MCF 10A (cell line): ENCODE results near the gene IQSEC1. TPM values are rescaled to one million over a fixed set of nuclear protein-coding genes. Genes with fewer than 3 reads are reported as not detected.

Experiments
- BruUV-seq: library from RNA; stranded (reverse); fragments of 400-500 nt; replicated peaks from 2 replicates; lab custom pipeline; 2021; lab: Mats Ljungman, UMichigan
- CTCF ChIA-PET: fragments of 300-600 bp; sonication (Branson Sonifier 250); formaldehyde crosslinking; extraction: SDS; loops from one replicate; lab custom pipeline; 2021; ENCODE audit warnings: antibody characterized with exemption, inconsistent platforms; lab: Yijun Ruan, JAX
- POLR2A ChIA-PET: fragments of 300-600, 350-650 bp; sonication (Branson Sonifier 250); formaldehyde crosslinking; extraction: SDS; loops from one replicate; lab custom pipeline; 2020; ENCODE audit warnings: antibody characterized with exemption, inconsistent platforms; lab: Yijun Ruan, JAX
- DNase-seq: peaks from one replicate; pipeline ENCODE4 v3.0.0-alpha.2; 2018; ENCODE audit not compliant: unreplicated experiment
- H3K27ac Mint-ChIP-seq: one replicate; pipeline ENCODE4 v1.8.0; 2022; ENCODE audit warnings: mild to moderate bottlenecking, low read depth, mixed read lengths; ENCODE audit not compliant: unreplicated experiment
- H3K27me3 Mint-ChIP-seq: one replicate; pipeline ENCODE4 v1.8.0; 2022; ENCODE audit warnings: mixed read lengths; ENCODE audit not compliant: insufficient read depth, unreplicated experiment
- H3K36me3 Mint-ChIP-seq: one replicate; pipeline ENCODE4 v1.8.0; 2022; ENCODE audit warnings: mild to moderate bottlenecking, moderate library complexity, mixed read lengths; ENCODE audit not compliant: insufficient read depth, unreplicated experiment
- H3K4me1 Mint-ChIP-seq: one replicate; pipeline ENCODE4 v1.8.0; 2022; ENCODE audit warnings: mixed read lengths; ENCODE audit not compliant: insufficient read depth, unreplicated experiment
- H3K4me3 Mint-ChIP-seq: one replicate; pipeline ENCODE4 v1.8.0; 2022; ENCODE audit warnings: mild to moderate bottlenecking, moderate library complexity, mixed read lengths; ENCODE audit not compliant: unreplicated experiment
- H3K9me3 Mint-ChIP-seq: one replicate; pipeline ENCODE4 v1.8.0; 2022; ENCODE audit warnings: mixed read lengths; ENCODE audit not compliant: unreplicated experiment
- intact Hi-C: fragments of 100-400 bp; cut with micrococcal nuclease; formaldehyde crosslinking; loops from 2 replicates; pipeline ENCODE4 v1.14.1; 2022
- total RNA-seq: library from RNA; stranded (reverse); gene quantifications from 2 replicates; pipeline ENCODE4 v1.2.3, GENCODE V29; 2022
- TF ChIP-seq, protein P1 (sequence below): fragments of 200-600 bp; IDR thresholded peaks from one replicate; pipeline ENCODE4 v1.8.0; 2022; ENCODE audit warnings: antibody characterized with exemption, mild to moderate bottlenecking; ENCODE audit not compliant: unreplicated experiment

IQSEC1 gene
- total RNA-seq, 1 experiment from 2014 or later, result 18.7 TPM

DNA sequence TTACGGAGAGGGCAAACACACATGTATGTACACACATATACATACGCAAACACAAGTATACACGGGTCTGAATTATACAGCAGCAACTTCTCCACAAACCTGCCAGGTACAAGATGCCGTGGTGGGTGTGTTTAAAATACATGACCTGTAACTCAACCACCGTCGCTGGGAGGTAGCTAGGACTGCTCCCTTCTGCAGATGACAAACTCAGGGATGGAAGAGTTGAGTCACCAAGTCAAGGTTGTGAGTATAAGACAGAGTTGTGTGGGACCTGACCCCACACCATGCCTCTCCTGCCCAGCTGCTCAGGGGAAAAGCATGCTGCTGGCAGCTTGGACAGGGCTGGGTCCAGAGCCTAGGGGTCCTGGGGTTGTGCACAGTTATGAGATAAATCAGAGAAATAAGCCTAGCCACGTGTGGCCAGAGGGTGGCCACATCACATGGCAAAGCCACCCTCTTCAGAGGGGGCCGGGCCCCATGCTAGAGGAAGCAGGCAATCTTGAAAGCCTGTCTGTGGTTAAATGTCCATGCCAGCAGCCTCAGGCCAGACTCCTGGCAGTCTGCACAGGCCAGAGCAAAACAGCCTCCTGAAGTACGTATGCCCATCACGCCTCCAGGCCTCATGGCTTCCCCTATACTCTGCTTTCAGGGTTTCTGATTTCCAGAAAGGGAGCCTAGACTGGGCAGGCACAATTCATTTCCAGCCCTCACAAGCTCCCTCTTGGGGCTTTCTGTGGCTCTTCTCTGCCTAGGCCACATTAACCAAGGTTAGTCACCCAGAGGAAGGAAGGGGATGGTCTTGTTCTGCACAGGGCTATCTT, 124.1 kb downstream of the IQSEC1 start:
- Mint-ChIP-seq H3K27ac (no peak overlapping the region), H3K9me3 (no peaks in the 10 kb centered on the region), H3K36me3 (peaks cover 9% of the 10 kb centered on the region), H3K27me3 (no peaks in the 10 kb centered on the region), H3K4me1 (peaks cover 15% of the 10 kb centered on the region), H3K4me3 (no peak overlapping the region)
- TF ChIP-seq, protein P1, sequence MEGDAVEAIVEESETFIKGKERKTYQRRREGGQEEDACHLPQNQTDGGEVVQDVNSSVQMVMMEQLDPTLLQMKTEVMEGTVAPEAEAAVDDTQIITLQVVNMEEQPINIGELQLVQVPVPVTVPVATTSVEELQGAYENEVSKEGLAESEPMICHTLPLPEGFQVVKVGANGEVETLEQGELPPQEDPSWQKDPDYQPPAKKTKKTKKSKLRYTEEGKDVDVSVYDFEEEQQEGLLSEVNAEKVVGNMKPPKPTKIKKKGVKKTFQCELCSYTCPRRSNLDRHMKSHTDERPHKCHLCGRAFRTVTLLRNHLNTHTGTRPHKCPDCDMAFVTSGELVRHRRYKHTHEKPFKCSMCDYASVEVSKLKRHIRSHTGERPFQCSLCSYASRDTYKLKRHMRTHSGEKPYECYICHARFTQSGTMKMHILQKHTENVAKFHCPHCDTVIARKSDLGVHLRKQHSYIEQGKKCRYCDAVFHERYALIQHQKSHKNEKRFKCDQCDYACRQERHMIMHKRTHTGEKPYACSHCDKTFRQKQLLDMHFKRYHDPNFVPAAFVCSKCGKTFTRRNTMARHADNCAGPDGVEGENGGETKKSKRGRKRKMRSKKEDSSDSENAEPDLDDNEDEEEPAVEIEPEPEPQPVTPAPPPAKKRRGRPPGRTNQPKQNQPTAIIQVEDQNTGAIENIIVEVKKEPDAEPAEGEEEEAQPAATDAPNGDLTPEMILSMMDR, result no peak
- intact Hi-C loops, result no loop called here
- no TSS peak for BruUV-seq
- POLR2A ChIA-PET, result no interaction called here
- DNase-seq, result no peak
- CTCF ChIA-PET, result interaction anchor here (0.8 to 1.5 kb wide), 4 partner anchors 21 to 46 kb away, joined by 3 to 5 read pairs (median 4); no protein-coding TSS in a partner anchor

DNA sequence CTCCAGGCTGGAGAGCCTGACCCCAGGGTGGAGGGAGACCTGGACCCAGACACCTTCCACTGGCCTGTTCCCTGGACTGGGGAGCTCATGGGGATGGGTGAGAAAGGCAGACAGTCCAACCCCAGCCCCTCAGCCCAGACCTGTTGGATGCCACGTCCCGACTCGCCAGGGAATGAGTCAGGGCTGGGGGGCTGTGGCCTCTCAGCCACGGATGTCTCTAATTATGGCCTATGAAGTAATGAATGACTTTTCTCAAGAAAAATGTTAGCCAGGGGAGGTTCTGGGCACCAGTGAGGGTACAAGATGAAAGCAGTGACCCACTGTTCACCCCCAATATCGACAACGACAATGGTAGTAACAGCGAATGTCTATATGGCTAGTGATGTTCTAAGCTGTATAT, 124.9 kb downstream of the IQSEC1 start:
- intact Hi-C loops, result no loop called here
- Mint-ChIP-seq H3K36me3 (peaks cover 5% of the 10 kb centered on the region), H3K27ac (no peak overlapping the region), H3K9me3 (no peaks in the 10 kb centered on the region), H3K27me3 (no peaks in the 10 kb centered on the region), H3K4me1 (peaks cover 15% of the 10 kb centered on the region), H3K4me3 (no peak overlapping the region)
- no TSS peak for BruUV-seq
- POLR2A ChIA-PET, result no interaction called here
- CTCF ChIA-PET, result interaction anchor here (0.7 to 1.5 kb wide), 5 partner anchors 11 to 47 kb away, joined by 3 to 5 read pairs (median 3); no protein-coding TSS in a partner anchor
- DNase-seq, result no peak
- TF ChIP-seq, protein P1, result no peak

DNA sequence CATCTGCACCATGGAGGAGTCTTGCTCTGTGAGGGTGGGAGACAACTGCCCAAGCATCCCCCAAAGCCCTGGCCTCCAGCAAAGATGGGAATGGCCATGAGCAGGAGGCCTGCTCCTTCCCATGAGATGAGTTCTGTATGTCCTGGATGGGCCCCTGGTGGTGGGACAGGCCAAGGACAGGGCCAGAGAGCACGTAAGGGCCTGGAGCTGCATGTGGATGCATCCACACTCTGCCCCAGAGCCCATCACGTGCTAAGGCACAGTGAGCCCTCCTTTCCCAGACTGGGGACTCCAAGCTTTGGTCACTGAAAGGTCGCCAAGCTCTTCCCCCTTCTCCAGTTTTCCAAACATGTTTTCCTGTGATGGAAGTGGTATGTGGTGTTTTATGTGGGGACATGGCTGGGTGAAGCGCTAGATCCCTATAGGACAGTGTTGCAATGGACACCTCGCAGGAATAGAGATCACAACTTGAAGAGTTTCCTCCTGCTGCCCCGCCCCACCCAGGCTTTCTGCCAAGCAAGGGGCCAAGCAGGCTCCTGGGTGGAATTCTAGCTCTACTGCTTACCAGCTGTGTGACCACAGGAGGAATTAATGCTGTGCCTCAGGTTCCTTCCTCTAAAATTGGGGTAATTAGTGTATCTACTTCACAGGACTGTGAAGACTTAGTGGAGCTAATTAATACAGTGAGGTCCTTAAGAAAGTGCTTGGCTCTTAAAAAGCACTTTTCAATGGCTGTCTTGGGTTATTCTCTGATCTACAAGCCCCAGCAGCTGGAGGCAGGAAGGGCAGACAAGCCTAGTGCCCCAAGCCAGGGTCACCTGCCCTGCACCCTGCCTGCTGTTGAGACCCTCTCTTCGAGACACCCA, 125.5 kb downstream of the IQSEC1 start:
- TF ChIP-seq, protein P1, result peak; percentile 6
- Mint-ChIP-seq H3K4me3 (no peak overlapping the region), H3K4me1 (peaks cover 15% of the 10 kb centered on the region), H3K27me3 (no peaks in the 10 kb centered on the region), H3K27ac (no peak overlapping the region), H3K9me3 (no peaks in the 10 kb centered on the region), H3K36me3 (peaks cover 5% of the 10 kb centered on the region)
- no TSS peak for BruUV-seq
- POLR2A ChIA-PET, result interaction anchor here (0.5 to 0.8 kb wide), 2 partner anchors 20 to 1874 kb away, joined by 3 to 5 read pairs; no protein-coding TSS in a partner anchor
- DNase-seq, result peak; percentile 72
- intact Hi-C loops, result no loop called here
- CTCF ChIA-PET, result interaction anchor here (0.7 to 1.5 kb wide), 4 partner anchors 12 to 48 kb away, joined by 3 to 5 read pairs (median 3); no protein-coding TSS in a partner anchor
